DOHH2 (cell line): ENCODE results near the gene BBS7.

Experiments
- H3F3A ChIP-seq: fragments of 200-600 bp; sonication (generic), shearing (Covaris generic); 2 replicates; pipeline ENCODE4 v1.6.0; 2016; ENCODE audit warnings: antibody characterized with exemption, mild to moderate bottlenecking; ENCODE audit not compliant: control insufficient read depth, insufficient read depth
- H3K27ac ChIP-seq: fragments of 200-600 bp; sonication (generic); 2 replicates; pipeline ENCODE4 v1.5.1; 2014; ENCODE audit warnings: low read depth, mild to moderate bottlenecking, low read length, moderate library complexity
- H3K27me3 ChIP-seq: fragments of 200-600 bp; sonication (generic); 2 replicates; pipeline ENCODE4 v1.6.1; 2014; ENCODE audit warnings: mild to moderate bottlenecking, low read length, mixed read lengths; ENCODE audit not compliant: control insufficient read depth
- H3K36me3 ChIP-seq: fragments of 200-600 bp; sonication (generic); 2 replicates; pipeline ENCODE4 v1.6.1; 2014; ENCODE audit warnings: mild to moderate bottlenecking, low read length, moderate library complexity, mixed read lengths; ENCODE audit not compliant: control insufficient read depth
- H3K4me1 ChIP-seq: fragments of 200-600 bp; sonication (generic); 2 replicates; pipeline ENCODE4 v1.6.1; 2014; ENCODE audit warnings: mild to moderate bottlenecking, low read length, mixed read lengths; ENCODE audit not compliant: control insufficient read depth
- H3K4me2 ChIP-seq: fragments of 200-600 bp; sonication (generic); 2 replicates; pipeline ENCODE4 v1.6.0; 2014; ENCODE audit warnings: mild to moderate bottlenecking, low read length, moderate library complexity
- H3K4me3 ChIP-seq: fragments of 200-600 bp; sonication (generic); 2 replicates; pipeline ENCODE4 v1.5.1; 2014; ENCODE audit warnings: mild to moderate bottlenecking, low read length, mixed read lengths
- H3K79me2 ChIP-seq: fragments of 200-600 bp; sonication (generic); 2 replicates; pipeline ENCODE4 v1.6.1; 2014; ENCODE audit warnings: mild to moderate bottlenecking, low read length, mixed read lengths; ENCODE audit not compliant: control insufficient read depth
- H3K9me2 ChIP-seq: fragments of 200-600 bp; sonication (generic); replicated peaks from 2 replicates; pipeline ENCODE4 v1.6.1; 2014; ENCODE audit warnings: mild to moderate bottlenecking, low read length, mixed read lengths; ENCODE audit not compliant: control insufficient read depth
- H3K9me3 ChIP-seq: fragments of 200-600 bp; sonication (generic); 2 replicates; pipeline ENCODE4 v1.6.1; 2014; ENCODE audit warnings: antibody characterized with exemption, low read length, mixed read lengths; ENCODE audit not compliant: control insufficient read depth, insufficient read depth
- H4K20me1 ChIP-seq: fragments of 200-600 bp; sonication (generic); 2 replicates; pipeline ENCODE4 v1.6.0; 2014; ENCODE audit warnings: low read depth, mild to moderate bottlenecking, antibody characterized with exemption, low read length, moderate library complexity; ENCODE audit not compliant: control insufficient read depth, insufficient read depth
- CTCF ChIP-seq: fragments of 200-600 bp; sonication (generic); IDR thresholded peaks from one replicate; pipeline ENCODE4 v1.5.1; 2014; ENCODE audit warnings: antibody characterized with exemption, mild to moderate bottlenecking, low read depth, low read length; ENCODE audit not compliant: poor library complexity, severe bottlenecking
- EZH2phosphoT487 ChIP-seq: fragments of 200-600 bp; sonication (generic); IDR thresholded peaks from 2 replicates; pipeline ENCODE4 v1.6.1; 2017; ENCODE audit warnings: borderline replicate concordance, mild to moderate bottlenecking, antibody characterized with exemption, low read length, moderate library complexity, mixed read lengths

BBS7 gene

GRCh38 chr4:121806411-121806810, 63.9 kb downstream of the BBS7 start:
- Histone ChIP-seq H3K79me2 (peaks cover 45% of the 10 kb centered on the region), H3K4me2 (no peak overlapping the region), H3K4me3 (no peak overlapping the region), H3K36me3 (peaks cover 91% of the 10 kb centered on the region), H3F3A (peaks cover 13% of the 10 kb centered on the region), H3K9me3 (no peaks in the 10 kb centered on the region), H3K4me1 (peaks cover 14% of the 10 kb centered on the region), H4K20me1 (no peaks in the 10 kb centered on the region), H3K9me2 (no peaks in the 10 kb centered on the region), H3K27me3 (no peaks in the 10 kb centered on the region), H3K27ac (no peak overlapping the region)
- no peak for TF ChIP-seq CTCF
- TF ChIP-seq EZH2phosphoT487: no peak

- peaks cover 47% of the 10 kb centered on the region for H3K79me2 ChIP-seq
- peaks cover 51% of the 10 kb centered on the region for H3K36me3 ChIP-seq
Observed at GRCh38 chr4:121801715-121802075, 68.6 kb downstream of the BBS7 start.

GRCh38 chr4:121800961-121801714, 69.1 kb downstream of the BBS7 start, which contains the start of gene EXOSC9:
EXOSC9 (plus strand) TSS chr4:121801323; CDS start chr4:121801425, 102 bp downstream.
- H3K4me3 ChIP-seq: peak within 1 kb of the TSS; percentile 88
- no peaks in the 10 kb centered on the region for H3K9me2 ChIP-seq
- peaks cover 43% of the 10 kb centered on the region for H3K79me2 ChIP-seq

More at GRCh38 chr4:121801715-121802075, 68.6 kb downstream of the BBS7 start:
- Histone ChIP-seq H3K27me3 (no peaks in the 10 kb centered on the region), H3K27ac (peak overlapping the region; percentile 94), H3K9me3 (no peaks in the 10 kb centered on the region), H3K4me1 (peaks cover 31% of the 10 kb centered on the region), H3K9me2 (no peaks in the 10 kb centered on the region), H3K4me2 (peak overlapping the region; percentile 65), H4K20me1 (no peaks in the 10 kb centered on the region), H3K4me3 (peak overlapping the region; percentile 88), H3F3A (peaks cover 11% of the 10 kb centered on the region)
- TF ChIP-seq EZH2phosphoT487: no peak
- TF ChIP-seq CTCF: no peak

More at GRCh38 chr4:121800961-121801714, 69.1 kb downstream of the BBS7 start, which contains the start of gene EXOSC9:
- Histone ChIP-seq H3F3A (peaks cover 11% of the 10 kb centered on the region), H4K20me1 (no peaks in the 10 kb centered on the region), H3K27me3 (no peaks in the 10 kb centered on the region), H3K4me1 (peaks cover 32% of the 10 kb centered on the region), H3K4me2 (peak within 1 kb of the TSS; percentile 65), H3K9me3 (no peaks in the 10 kb centered on the region), H3K36me3 (peaks cover 45% of the 10 kb centered on the region), H3K27ac (peak within 1 kb of the TSS; percentile 94)
- TF ChIP-seq EZH2phosphoT487 (no peak), CTCF (no peak)
